ENCODE results near the gene HSPB2.

Gene HSPB2

DNA sequence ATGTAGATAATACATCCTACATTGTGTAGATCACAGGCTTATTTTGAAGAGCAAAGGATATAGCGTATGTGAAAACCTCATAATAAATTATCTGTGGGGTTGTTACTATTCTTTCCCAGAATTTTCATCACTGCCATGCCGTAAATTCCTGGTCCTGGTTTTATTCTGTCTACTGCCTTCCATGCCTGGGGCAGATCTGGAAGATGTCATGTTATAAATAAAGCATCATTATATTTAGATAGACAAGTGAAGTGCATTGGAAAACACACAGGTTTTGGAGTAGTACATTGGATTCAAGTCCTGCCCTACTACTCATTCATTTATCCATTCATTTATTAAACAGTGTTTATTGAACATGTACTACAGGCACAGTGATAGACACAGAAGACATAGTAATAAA lies 8.4 kb downstream of the HSPB2 start:
- TF ChIP-seq CTCF (IDR thresholded peaks at IDR 0.05; ENCODE audit: control insufficient read depth, insufficient read depth, low read depth, low read length, missing control alignments), result no peak
- no peak overlapping the region for H3K4me3 ChIP-seq (ENCODE audit: control insufficient read depth, low read depth, low read length)
- no peak for DNase-seq (ENCODE audit: low read depth)

DNA sequence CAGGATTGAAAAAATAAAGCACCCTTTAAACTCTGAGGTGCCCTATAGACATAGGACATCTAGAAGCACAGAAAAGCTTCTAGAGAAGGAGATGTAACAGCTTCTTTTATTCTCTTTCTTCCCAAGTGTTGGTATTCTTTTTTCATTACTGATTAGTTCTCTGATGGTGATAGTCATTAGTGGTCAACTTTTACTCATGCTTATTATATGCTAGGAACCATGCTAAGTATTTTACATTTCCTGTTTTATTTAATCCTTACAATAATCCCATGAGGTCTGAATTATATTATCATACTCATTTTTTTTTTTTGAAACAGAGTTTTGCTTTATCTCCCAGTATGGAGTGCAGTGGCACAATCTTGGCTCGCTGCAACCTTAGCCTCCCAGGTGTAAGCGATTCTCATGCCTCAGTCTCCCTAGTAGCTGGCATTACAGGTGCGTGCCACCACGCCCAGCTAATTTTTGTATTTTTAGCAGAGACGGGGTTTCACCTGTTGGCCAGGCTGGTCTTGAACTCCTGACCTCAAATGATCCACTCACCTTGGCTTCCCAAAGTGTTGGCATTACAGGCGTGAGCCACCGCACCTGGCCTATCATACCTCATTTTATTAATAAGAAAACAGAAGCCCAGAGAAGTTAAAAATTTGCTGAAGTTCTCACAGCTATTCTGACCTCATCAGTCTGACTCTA lies 9.2 kb downstream of the HSPB2 start:
- TF ChIP-seq CTCF (IDR thresholded peaks at IDR 0.05; ENCODE audit: control insufficient read depth, insufficient read depth, low read depth, low read length, missing control alignments), result no peak
- H3K4me3 ChIP-seq (ENCODE audit: control insufficient read depth, low read depth, low read length), result no peak overlapping the region
- no peak for DNase-seq (ENCODE audit: low read depth)

DNA sequence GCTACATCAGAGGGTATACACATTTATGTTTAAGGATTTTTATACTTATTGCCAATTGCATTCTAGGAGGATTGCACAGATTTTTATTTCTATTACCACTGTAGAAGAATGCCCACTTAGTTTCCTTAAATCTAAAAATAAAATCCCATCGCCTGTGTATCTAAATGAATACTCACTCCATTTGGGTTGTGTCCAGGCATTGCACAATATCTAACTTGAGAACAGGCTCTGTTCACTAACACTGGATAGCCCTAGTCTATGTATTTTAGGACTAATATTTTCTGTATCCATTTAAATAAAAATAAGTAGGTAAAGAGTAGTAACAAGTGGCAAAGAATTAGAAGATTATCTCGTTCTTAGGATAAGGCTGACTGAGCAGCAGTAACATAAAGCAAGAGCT lies 10.3 kb downstream of the HSPB2 start:
- no peak overlapping the region for H3K4me3 ChIP-seq (ENCODE audit: control insufficient read depth, low read depth, low read length)
- no peak for DNase-seq (ENCODE audit: low read depth)

DNA sequence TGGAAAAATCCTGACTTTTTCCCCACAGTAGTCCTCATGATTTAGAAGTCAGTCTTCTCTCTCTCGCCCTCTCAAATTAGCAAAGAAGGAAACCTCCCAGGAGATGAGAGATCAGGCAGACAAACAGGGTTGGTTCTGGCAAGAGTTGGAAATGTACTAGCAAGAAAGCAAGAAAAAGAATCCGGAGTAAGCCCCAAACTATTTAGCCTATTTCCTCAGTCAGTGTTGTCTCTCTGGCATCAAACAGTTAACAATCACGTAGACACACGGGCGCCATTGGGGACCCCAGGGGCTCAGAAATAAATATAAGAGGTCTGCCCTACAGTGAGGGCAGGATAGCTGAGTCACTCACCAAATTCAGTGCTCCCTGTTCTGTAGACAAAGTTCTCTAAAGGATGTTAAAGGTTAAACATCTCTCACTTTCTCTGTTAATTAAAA lies 10.8 kb downstream of the HSPB2 start:
- no peak overlapping the region for H3K4me3 ChIP-seq (ENCODE audit: control insufficient read depth, low read depth, low read length)
- DNase-seq (ENCODE audit: low read depth), result no peak
- TF ChIP-seq CTCF (IDR thresholded peaks at IDR 0.05; ENCODE audit: control insufficient read depth, insufficient read depth, low read depth, low read length, missing control alignments), result no peak

More for the DNA sequence above, 10.3 kb downstream of the HSPB2 start:
- no peak for TF ChIP-seq CTCF (IDR thresholded peaks at IDR 0.05; ENCODE audit: control insufficient read depth, insufficient read depth, low read depth, low read length, missing control alignments)

- DNase-seq (ENCODE audit: low read depth), result no peak
- no peak for TF ChIP-seq CTCF (IDR thresholded peaks at IDR 0.05; ENCODE audit: control insufficient read depth, insufficient read depth, low read depth, low read length, missing control alignments)
- H3K4me3 ChIP-seq (ENCODE audit: control insufficient read depth, low read depth, low read length), result no peak overlapping the region
These were observed 11.4 kb downstream of the HSPB2 start for GRCh38 chr11:111923951-111924350.

GRCh38 chr11:111925953-111926352 lies 13.4 kb downstream of the HSPB2 start:
- H3K4me3 ChIP-seq (ENCODE audit: control insufficient read depth, low read depth, low read length), result no peak overlapping the region
- TF ChIP-seq CTCF (IDR thresholded peaks at IDR 0.05; ENCODE audit: control insufficient read depth, insufficient read depth, low read depth, low read length, missing control alignments), result no peak
- DNase-seq (ENCODE audit: low read depth), result no peak
